PC-9 (cell line): Measurements from ENCODE around the gene AMY1B. TPM values are rescaled to one million over a fixed set of nuclear protein-coding genes. Genes with fewer than 3 reads are reported as not detected.
A peak's percentile ranks its signal among the peaks of the same experiment; 100 is the strongest.
"Not testable (repeated sequence)": the region's sequence is repeated elsewhere in the genome, so short reads cannot be mapped to it uniquely, and the experiment has no call there.

Experiments used
- Bru-seq: library from RNA; stranded (reverse); fragments of 400-500 nt; gene quantifications from one replicate; lab custom pipeline; 2021; lab: Mats Ljungman, UMichigan
- BruChase-seq, 2 experiments: library from RNA; stranded (reverse); fragments of 400-500 nt; gene quantifications; one replicate each; lab custom pipeline; 2021; lab: Mats Ljungman, UMichigan
- BruUV-seq: library from RNA; stranded (reverse); fragments of 400-500 nt; replicated peaks from 2 replicates; lab custom pipeline; 2021; lab: Mats Ljungman, UMichigan
- CTCF ChIA-PET: fragments of 300-600 bp; sonication (Branson Sonifier 250); formaldehyde crosslinking; loops from one replicate; lab custom pipeline; 2022; ENCODE audit warnings: antibody characterized with exemption; lab: Charles Lee
- POLR2A ChIA-PET: fragments of 300-600 bp; sonication (Branson Sonifier 250); formaldehyde crosslinking; loops from one replicate; lab custom pipeline; 2022; ENCODE audit warnings: antibody characterized with exemption; ENCODE audit not compliant: unreplicated experiment; lab: Charles Lee
- DNase-seq, 2 experiments: peaks; one replicate each; pipeline versions ENCODE4 v3.0.0 to v3.0.0-alpha.2; 2015 to 2022; ENCODE audit warnings: mixed read lengths in 1 of 2
- H2AFZ ChIP-seq: fragments of 200-600 bp; sonication (generic); 2 replicates; pipeline ENCODE4 v1.8.1; 2017; ENCODE audit warnings: antibody characterized with exemption
- H3F3A ChIP-seq: fragments of 200-600 bp; sonication (generic); 2 replicates; pipeline ENCODE4 v1.8.1; 2017; ENCODE audit warnings: antibody characterized with exemption, mild to moderate bottlenecking, low read depth; ENCODE audit not compliant: insufficient read depth
- H3K27ac ChIP-seq: fragments of 200-600 bp; sonication (generic); 2 replicates; pipeline ENCODE4 v1.6.1; 2016; ENCODE audit warnings: mixed run types
- H3K27me3 ChIP-seq: fragments of 200-600 bp; sonication (generic); 2 replicates; pipeline ENCODE4 v1.6.1; 2016; ENCODE audit warnings: low read depth, mixed run types; ENCODE audit not compliant: insufficient read depth
- H3K36me3 ChIP-seq: fragments of 200-600 bp; sonication (generic); 2 replicates; pipeline ENCODE4 v1.6.1; 2016; ENCODE audit warnings: low read depth, mixed run types
- H3K4me1 ChIP-seq: fragments of 200-600 bp; sonication (generic); replicated peaks from 2 replicates; pipeline ENCODE4 v1.6.1; 2016; ENCODE audit warnings: mixed run types; ENCODE audit not compliant: insufficient read depth
- H3K4me2 ChIP-seq: fragments of 200-600 bp; sonication (generic); 2 replicates; pipeline ENCODE4 v1.6.1; 2017; ENCODE audit warnings: mixed run types
- H3K4me3 ChIP-seq: fragments of 200-600 bp; sonication (generic); 2 replicates; pipeline ENCODE4 v1.6.1; 2016; ENCODE audit warnings: mixed run types
- H3K79me2 ChIP-seq: fragments of 200-600 bp; sonication (generic); 2 replicates; pipeline ENCODE4 v1.6.1; 2017; ENCODE audit warnings: low read depth, mixed run types
- H3K9me2 ChIP-seq: fragments of 200-600 bp; sonication (generic); 2 replicates; pipeline ENCODE4 v1.8.1; 2017; ENCODE audit warnings: mild to moderate bottlenecking; ENCODE audit not compliant: insufficient read depth
- H3K9me3 ChIP-seq: fragments of 200-600 bp; sonication (generic); 2 replicates; pipeline ENCODE4 v1.8.1; 2016; ENCODE audit warnings: low read depth; ENCODE audit not compliant: insufficient read depth
- H4K20me1 ChIP-seq: fragments of 200-600 bp; sonication (generic); 2 replicates; pipeline ENCODE4 v1.8.1; 2017; ENCODE audit not compliant: insufficient read depth
- intact Hi-C: fragments of 100-400 bp; cut with micrococcal nuclease; formaldehyde crosslinking; loops from one replicate; pipeline ENCODE4 v1.10.0; 2022; ENCODE audit not compliant: unreplicated experiment
- long read RNA-seq: library from polyadenylated mRNA; stranded (forward); transcript quantifications from one replicate; pipeline ENCODE4 v2.0.0, GENCODE V29; 2022
- total RNA-seq: library from RNA; stranded (reverse); gene quantifications from 2 replicates; pipeline ENCODE4 v1.2.3, GENCODE V29; 2021

Gene AMY1B
- not detected in 2 replicates for total RNA-seq
- not detected for Bru-seq, nascent RNA
- BruChase-seq, experiment 1, labeled RNA remaining after a 2-hour chase = not detected
- not detected for BruChase-seq, experiment 2, labeled RNA remaining after a 6-hour chase
- long read RNA-seq = 0 reads

GRCh38 chr1:103696110-103696509 is at the start of gene AMY1B:
Gene AMY1B, minus strand, starts transcription at chr1:103696210. Its CDS starts 571 bp downstream, at chr1:103695639.
- CTCF ChIA-PET, H3K4me1 ChIP-seq, H3K9me2 ChIP-seq, H3K27ac ChIP-seq, BruUV-seq, H4K20me1 ChIP-seq, H3K4me2 ChIP-seq, H3F3A ChIP-seq, H3K27me3 ChIP-seq, DNase-seq, H3K79me2 ChIP-seq, H3K9me3 ChIP-seq, POLR2A ChIA-PET, H3K4me3 ChIP-seq, intact Hi-C loops, H2AFZ ChIP-seq, H3K36me3 ChIP-seq: not testable (repeated sequence)

- H3K27ac ChIP-seq, DNase-seq, H3K9me2 ChIP-seq, H4K20me1 ChIP-seq, H3K9me3 ChIP-seq, H3K27me3 ChIP-seq, H3K4me1 ChIP-seq, H2AFZ ChIP-seq, H3F3A ChIP-seq, H3K4me2 ChIP-seq, H3K36me3 ChIP-seq, intact Hi-C loops, H3K4me3 ChIP-seq, CTCF ChIA-PET, POLR2A ChIA-PET, H3K79me2 ChIP-seq, BruUV-seq: not testable (repeated sequence)
These were observed 49.0 kb upstream of the AMY1B start for GRCh38 chr1:103745040-103745439.

GRCh38 chr1:103744449-103744848 is 48.4 kb upstream of the AMY1B start:
- H3K4me1 ChIP-seq, H3K27me3 ChIP-seq, H2AFZ ChIP-seq, H3K79me2 ChIP-seq, H3K4me2 ChIP-seq, H3K9me2 ChIP-seq, H4K20me1 ChIP-seq, CTCF ChIA-PET, H3K36me3 ChIP-seq, H3F3A ChIP-seq, BruUV-seq, H3K27ac ChIP-seq, intact Hi-C loops, POLR2A ChIA-PET, H3K4me3 ChIP-seq, DNase-seq, H3K9me3 ChIP-seq: not testable (repeated sequence)

GRCh38 chr1:103738031-103738430 is 42.0 kb upstream of the AMY1B start:
- H3K27ac ChIP-seq, H3K27me3 ChIP-seq, BruUV-seq, intact Hi-C loops, H3K9me2 ChIP-seq, H4K20me1 ChIP-seq, H3K36me3 ChIP-seq, H2AFZ ChIP-seq, H3K79me2 ChIP-seq, POLR2A ChIA-PET, CTCF ChIA-PET, H3K4me2 ChIP-seq, H3K9me3 ChIP-seq, H3F3A ChIP-seq, H3K4me3 ChIP-seq, H3K4me1 ChIP-seq, DNase-seq: not testable (repeated sequence)

GRCh38 chr1:103735334-103735733 is 39.3 kb upstream of the AMY1B start:
- H3K9me3 ChIP-seq, POLR2A ChIA-PET, H3K4me3 ChIP-seq, intact Hi-C loops, H2AFZ ChIP-seq, H3K9me2 ChIP-seq, H3K4me1 ChIP-seq, H3F3A ChIP-seq, H3K4me2 ChIP-seq, H3K27me3 ChIP-seq, H3K79me2 ChIP-seq, H3K36me3 ChIP-seq, BruUV-seq, CTCF ChIA-PET, H3K27ac ChIP-seq, DNase-seq, H4K20me1 ChIP-seq: not testable (repeated sequence)

GRCh38 chr1:103721473-103721872 is 25.5 kb upstream of the AMY1B start:
- H3F3A ChIP-seq, H3K4me2 ChIP-seq, H3K9me2 ChIP-seq, DNase-seq, H3K4me1 ChIP-seq, H3K4me3 ChIP-seq, CTCF ChIA-PET, H3K27ac ChIP-seq, H3K36me3 ChIP-seq, BruUV-seq, H4K20me1 ChIP-seq, H3K27me3 ChIP-seq, H2AFZ ChIP-seq, H3K79me2 ChIP-seq, intact Hi-C loops, POLR2A ChIA-PET, H3K9me3 ChIP-seq: not testable (repeated sequence)

GRCh38 chr1:103717404-103717803 is 21.4 kb upstream of the AMY1B start:
- H3K36me3 ChIP-seq, H3K4me3 ChIP-seq, intact Hi-C loops, H3K9me3 ChIP-seq, CTCF ChIA-PET, H3K27ac ChIP-seq, BruUV-seq, H3F3A ChIP-seq, H2AFZ ChIP-seq, H3K4me2 ChIP-seq, H4K20me1 ChIP-seq, POLR2A ChIA-PET, H3K27me3 ChIP-seq, H3K4me1 ChIP-seq, H3K79me2 ChIP-seq, H3K9me2 ChIP-seq: not testable (repeated sequence)
- DNase-seq = peak in 1 of 2 experiments; percentile 23
